HepG2 (cell line): ENCODE measurements around the gene TYMS. TPM values are rescaled to one million over a fixed set of nuclear protein-coding genes. Genes with fewer than 3 reads are reported as not detected.

ENCODE experiments used
- CREM ChIP-seq, 2 experiments: sonication (generic) in 1 of 2; formaldehyde crosslinking in 1 of 2; IDR thresholded peaks; 2 replicates each; pipeline versions ENCODE4 v1.4.0 to v1.6.1; 2016 to 2020; ENCODE audit warnings: antibody characterized with exemption in 1 of 2, mild to moderate bottlenecking in 1 of 2, missing genetic modification reagents in 1 of 2
- PRMT3 ChIP-seq: sonication (generic); formaldehyde crosslinking; IDR thresholded peaks from 2 replicates; pipeline ENCODE4 v1.8.1; 2022; ENCODE audit warnings: low read depth, mild to moderate bottlenecking, moderate library complexity, missing genetic modification reagents, borderline replicate concordance
- RELA ChIP-seq: sonication (generic); formaldehyde crosslinking; IDR thresholded peaks from 2 replicates; pipeline ENCODE4 v1.4.0; 2020; ENCODE audit warnings: missing genetic modification reagents
- SNAPC2 ChIP-seq: sonication (generic); formaldehyde crosslinking; IDR thresholded peaks from 2 replicates; pipeline ENCODE4 v1.8.1; 2022; ENCODE audit warnings: mild to moderate bottlenecking, missing genetic modification reagents
- ZNF205 ChIP-seq: IDR thresholded peaks from 2 replicates; pipeline ENCODE4 v1.6.1; 2018; ENCODE audit warnings: missing biosample characterization, missing genetic modification reagents
- ZNF326 ChIP-seq: sonication (generic); formaldehyde crosslinking; IDR thresholded peaks from 2 replicates; pipeline ENCODE4 v1.4.0; 2020; ENCODE audit warnings: missing genetic modification reagents, borderline replicate concordance
- ZNF331 ChIP-seq: sonication (generic); formaldehyde crosslinking; IDR thresholded peaks from 2 replicates; pipeline ENCODE4 v1.4.0; 2020; ENCODE audit warnings: missing genetic modification reagents
- ZNF546 ChIP-seq: sonication (generic); formaldehyde crosslinking; conservative IDR thresholded peaks from 2 replicates; pipeline ENCODE4 v1.8.1; 2023; ENCODE audit warnings: mild to moderate bottlenecking, missing genetic modification reagents
- ZNF678 ChIP-seq: sonication (generic); formaldehyde crosslinking; IDR thresholded peaks from 2 replicates; pipeline ENCODE4 v1.4.0; 2020; ENCODE audit warnings: mild to moderate bottlenecking, missing genetic modification reagents
- ZNF777 ChIP-seq: sonication (generic); formaldehyde crosslinking; IDR thresholded peaks from 2 replicates; pipeline ENCODE4 v1.4.0; 2020; ENCODE audit warnings: missing genetic modification reagents
- polyA plus RNA-seq, 8 experiments: library from polyadenylated mRNA; depleted of rRNA in 3 of 8; stranded (reverse) in 7 of 8; unstranded in 1 of 8; fragments of >200 nt; fragmentation: Illumina TruSeq in 4 of 8; extraction: Trizol in 4 of 8; gene quantifications; 2 replicates each; pipeline versions ENCODE4 v1.2.1 to v1.2.3, GENCODE V29; 2011 to 2016; ENCODE audit warnings: low read depth in 4 of 8, missing spikeins in 1 of 8, mixed read lengths in 1 of 8; ENCODE audit not compliant: insufficient read depth in 1 of 8
- total RNA-seq, 5 experiments: library from RNA; depleted of rRNA; stranded (reverse); fragments of >200 nt; fragmentation: Illumina TruSeq; extraction: Trizol; gene quantifications; 2 replicates each; pipeline ENCODE4 v1.2.3, GENCODE V29; 2016; ENCODE audit warnings: low read depth in 1 of 5
- TF ChIP-seq, protein P1 (sequence below): sonication (generic); formaldehyde crosslinking; IDR thresholded peaks from 2 replicates; pipeline ENCODE4 v1.4.0; 2020; ENCODE audit warnings: mild to moderate bottlenecking, missing genetic modification reagents
- TF ChIP-seq, protein P2 (sequence below): sonication (generic); formaldehyde crosslinking; IDR thresholded peaks from 2 replicates; pipeline ENCODE4 v1.9.0; 2021; ENCODE audit warnings: mild to moderate bottlenecking, missing genetic modification reagents
- TF ChIP-seq, protein P3 (sequence below): conservative IDR thresholded peaks from 2 replicates; pipeline ENCODE4 v1.6.1; 2018; ENCODE audit warnings: missing genetic modification reagents

The TYMS gene
- total and polyA plus RNA-seq, 2 of the 13 experiments (the other 11 are each of a cell fraction or from before 2014, with no cell fraction given) = 80.1 to 106 TPM

- TF ChIP-seq, protein P1, sequence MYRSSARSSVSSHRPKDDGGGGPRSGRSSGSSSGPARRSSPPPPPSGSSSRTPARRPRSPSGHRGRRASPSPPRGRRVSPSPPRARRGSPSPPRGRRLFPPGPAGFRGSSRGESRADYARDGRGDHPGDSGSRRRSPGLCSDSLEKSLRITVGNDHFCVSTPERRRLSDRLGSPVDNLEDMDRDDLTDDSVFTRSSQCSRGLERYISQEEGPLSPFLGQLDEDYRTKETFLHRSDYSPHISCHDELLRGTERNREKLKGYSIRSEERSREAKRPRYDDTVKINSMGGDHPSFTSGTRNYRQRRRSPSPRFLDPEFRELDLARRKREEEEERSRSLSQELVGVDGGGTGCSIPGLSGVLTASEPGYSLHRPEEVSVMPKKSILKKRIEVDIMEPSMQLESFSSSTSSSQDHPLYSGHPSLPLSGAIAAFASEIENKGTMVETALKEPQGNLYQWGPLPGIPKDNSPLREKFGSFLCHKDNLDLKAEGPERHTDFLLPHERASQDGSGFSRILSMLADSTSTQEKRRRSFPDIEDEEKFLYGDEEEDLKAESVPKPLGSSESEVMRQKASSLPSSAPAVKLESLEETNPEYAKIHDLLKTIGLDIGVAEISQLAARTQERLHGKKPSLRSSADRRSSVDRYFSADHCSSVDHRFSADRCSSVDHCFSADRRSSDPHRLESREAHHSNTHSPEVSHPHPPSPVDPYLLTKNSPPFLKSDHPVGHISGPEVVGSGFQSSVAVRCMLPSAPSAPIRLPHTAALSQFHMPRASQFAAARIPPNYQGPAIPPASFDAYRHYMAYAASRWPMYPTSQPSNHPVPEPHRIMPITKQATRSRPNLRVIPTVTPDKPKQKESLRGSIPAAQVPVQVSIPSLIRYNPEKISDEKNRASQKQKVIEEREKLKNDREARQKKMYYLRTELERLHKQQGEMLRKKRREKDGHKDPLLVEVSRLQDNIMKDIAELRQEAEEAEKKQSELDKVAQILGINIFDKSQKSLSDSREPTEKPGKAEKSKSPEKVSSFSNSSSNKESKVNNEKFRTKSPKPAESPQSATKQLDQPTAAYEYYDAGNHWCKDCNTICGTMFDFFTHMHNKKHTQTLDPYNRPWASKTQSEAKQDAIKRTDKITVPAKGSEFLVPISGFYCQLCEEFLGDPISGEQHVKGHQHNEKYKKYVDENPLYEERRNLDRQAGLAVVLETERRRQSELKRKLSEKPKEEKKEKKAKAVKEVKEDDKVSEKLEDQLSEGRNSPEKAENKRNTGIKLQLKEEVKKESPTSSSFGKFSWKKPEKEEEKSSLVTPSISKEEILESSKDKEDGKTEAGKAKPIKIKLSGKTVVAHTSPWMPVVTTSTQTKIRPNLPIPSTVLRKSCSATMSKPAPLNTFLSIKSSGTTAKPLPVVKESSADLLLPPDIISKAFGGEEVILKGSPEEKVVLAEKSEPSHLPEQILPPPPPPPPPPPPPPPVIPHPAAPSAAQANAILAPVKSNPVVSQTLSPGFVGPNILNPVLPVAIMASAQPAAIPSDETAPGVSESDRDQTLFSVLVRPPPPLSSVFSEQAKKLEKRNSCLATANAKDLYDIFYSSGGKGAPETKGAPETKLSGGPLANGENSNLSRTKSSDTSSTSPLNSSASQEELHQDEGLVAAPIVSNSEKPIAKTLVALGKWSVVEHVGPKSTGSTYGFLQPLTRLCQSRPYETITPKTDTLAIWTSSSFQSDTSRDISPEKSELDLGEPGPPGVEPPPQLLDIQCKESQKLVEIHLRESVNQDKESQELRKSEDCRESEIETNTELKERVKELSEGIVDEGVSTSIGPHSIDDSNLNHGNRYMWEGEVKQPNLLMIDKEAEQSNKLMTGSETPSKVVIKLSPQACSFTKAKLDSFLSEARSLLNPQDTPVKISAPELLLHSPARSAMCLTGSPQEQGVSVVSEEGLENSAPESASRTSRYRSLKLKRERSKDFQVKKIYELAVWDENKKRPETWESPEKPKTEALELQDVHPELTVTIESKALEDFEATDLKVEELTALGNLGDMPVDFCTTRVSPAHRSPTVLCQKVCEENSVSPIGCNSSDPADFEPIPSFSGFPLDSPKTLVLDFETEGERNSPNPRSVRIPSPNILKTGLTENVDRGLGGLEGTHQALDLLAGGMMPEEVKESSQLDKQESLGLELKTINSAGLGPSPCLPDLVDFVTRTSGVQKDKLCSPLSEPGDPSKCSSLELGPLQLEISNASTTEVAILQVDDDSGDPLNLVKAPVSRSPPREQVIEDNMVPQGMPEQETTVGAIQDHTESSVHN (CRISPR knock-in tag) = no peak
- TF ChIP-seq RELA (CRISPR knock-in tag) (no peak), ZNF777 (CRISPR knock-in tag) (peak; percentile 43; the same call in 1 of the 2 replicates), ZNF331 (CRISPR knock-in tag) (no peak), ZNF678 (CRISPR knock-in tag) (no peak), PRMT3 (no peak), ZNF546 (CRISPR knock-in tag) (no peak), SNAPC2 (CRISPR knock-in tag) (no peak), ZNF326 (no peak), CREM (IDR thresholded peaks at IDR 0.05) (0 out of 2 replicates have a peak, but pooled peaks have one; percentile 6), CREM (CRISPR knock-in tag; IDR thresholded peaks at IDR 0.05) (no peak), ZNF205 (CRISPR knock-in tag) (no peak)
- TF ChIP-seq, protein P2, sequence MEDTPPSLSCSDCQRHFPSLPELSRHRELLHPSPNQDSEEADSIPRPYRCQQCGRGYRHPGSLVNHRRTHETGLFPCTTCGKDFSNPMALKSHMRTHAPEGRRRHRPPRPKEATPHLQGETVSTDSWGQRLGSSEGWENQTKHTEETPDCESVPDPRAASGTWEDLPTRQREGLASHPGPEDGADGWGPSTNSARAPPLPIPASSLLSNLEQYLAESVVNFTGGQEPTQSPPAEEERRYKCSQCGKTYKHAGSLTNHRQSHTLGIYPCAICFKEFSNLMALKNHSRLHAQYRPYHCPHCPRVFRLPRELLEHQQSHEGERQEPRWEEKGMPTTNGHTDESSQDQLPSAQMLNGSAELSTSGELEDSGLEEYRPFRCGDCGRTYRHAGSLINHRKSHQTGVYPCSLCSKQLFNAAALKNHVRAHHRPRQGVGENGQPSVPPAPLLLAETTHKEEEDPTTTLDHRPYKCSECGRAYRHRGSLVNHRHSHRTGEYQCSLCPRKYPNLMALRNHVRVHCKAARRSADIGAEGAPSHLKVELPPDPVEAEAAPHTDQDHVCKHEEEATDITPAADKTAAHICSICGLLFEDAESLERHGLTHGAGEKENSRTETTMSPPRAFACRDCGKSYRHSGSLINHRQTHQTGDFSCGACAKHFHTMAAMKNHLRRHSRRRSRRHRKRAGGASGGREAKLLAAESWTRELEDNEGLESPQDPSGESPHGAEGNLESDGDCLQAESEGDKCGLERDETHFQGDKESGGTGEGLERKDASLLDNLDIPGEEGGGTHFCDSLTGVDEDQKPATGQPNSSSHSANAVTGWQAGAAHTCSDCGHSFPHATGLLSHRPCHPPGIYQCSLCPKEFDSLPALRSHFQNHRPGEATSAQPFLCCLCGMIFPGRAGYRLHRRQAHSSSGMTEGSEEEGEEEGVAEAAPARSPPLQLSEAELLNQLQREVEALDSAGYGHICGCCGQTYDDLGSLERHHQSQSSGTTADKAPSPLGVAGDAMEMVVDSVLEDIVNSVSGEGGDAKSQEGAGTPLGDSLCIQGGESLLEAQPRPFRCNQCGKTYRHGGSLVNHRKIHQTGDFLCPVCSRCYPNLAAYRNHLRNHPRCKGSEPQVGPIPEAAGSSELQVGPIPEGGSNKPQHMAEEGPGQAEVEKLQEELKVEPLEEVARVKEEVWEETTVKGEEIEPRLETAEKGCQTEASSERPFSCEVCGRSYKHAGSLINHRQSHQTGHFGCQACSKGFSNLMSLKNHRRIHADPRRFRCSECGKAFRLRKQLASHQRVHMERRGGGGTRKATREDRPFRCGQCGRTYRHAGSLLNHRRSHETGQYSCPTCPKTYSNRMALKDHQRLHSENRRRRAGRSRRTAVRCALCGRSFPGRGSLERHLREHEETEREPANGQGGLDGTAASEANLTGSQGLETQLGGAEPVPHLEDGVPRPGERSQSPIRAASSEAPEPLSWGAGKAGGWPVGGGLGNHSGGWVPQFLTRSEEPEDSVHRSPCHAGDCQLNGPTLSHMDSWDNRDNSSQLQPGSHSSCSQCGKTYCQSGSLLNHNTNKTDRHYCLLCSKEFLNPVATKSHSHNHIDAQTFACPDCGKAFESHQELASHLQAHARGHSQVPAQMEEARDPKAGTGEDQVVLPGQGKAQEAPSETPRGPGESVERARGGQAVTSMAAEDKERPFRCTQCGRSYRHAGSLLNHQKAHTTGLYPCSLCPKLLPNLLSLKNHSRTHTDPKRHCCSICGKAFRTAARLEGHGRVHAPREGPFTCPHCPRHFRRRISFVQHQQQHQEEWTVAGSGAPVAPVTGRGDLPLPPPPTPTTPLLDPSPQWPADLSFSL (CRISPR knock-in tag) = no peak
- TF ChIP-seq, protein P3, sequence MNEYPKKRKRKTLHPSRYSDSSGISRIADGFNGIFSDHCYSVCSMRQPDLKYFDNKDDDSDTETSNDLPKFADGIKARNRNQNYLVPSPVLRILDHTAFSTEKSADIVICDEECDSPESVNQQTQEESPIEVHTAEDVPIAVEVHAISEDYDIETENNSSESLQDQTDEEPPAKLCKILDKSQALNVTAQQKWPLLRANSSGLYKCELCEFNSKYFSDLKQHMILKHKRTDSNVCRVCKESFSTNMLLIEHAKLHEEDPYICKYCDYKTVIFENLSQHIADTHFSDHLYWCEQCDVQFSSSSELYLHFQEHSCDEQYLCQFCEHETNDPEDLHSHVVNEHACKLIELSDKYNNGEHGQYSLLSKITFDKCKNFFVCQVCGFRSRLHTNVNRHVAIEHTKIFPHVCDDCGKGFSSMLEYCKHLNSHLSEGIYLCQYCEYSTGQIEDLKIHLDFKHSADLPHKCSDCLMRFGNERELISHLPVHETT = no peak
These were observed 45.9 kb downstream of the TYMS start (continued) for GRCh38 chr18:703213-703967.
